Measurements from ENCODE around the gene GALNT18.

GALNT18 gene

GRCh38 chr11:11416502-11416901 lies 205.3 kb downstream of the GALNT18 start:
- no peaks in the 10 kb centered on the region for H3K27me3 ChIP-seq (ENCODE audit: insufficient read depth, low read depth)
- peaks cover 19% of the 10 kb centered on the region for H3K4me1 ChIP-seq (ENCODE audit: low read depth, poor library complexity, severe bottlenecking)
- H3K9ac ChIP-seq, result no peak overlapping the region
- H3K36me3 ChIP-seq (ENCODE audit: insufficient read depth), result no peaks in the 10 kb centered on the region
- H3K4me3 ChIP-seq (IDR thresholded peaks at IDR 0.05; ENCODE audit: insufficient read depth, low read depth, low read length), result no peak overlapping the region
- no peak overlapping the region for H2AFZ ChIP-seq (ENCODE audit: low read depth)
- no peaks in the 10 kb centered on the region for H3K79me2 ChIP-seq (ENCODE audit: insufficient read depth, low read depth)
- H3K4me2 ChIP-seq, result peak overlapping the region; percentile 74
- no peaks in the 10 kb centered on the region for H4K20me1 ChIP-seq (ENCODE audit: insufficient read depth)
- TF ChIP-seq, protein P1, sequence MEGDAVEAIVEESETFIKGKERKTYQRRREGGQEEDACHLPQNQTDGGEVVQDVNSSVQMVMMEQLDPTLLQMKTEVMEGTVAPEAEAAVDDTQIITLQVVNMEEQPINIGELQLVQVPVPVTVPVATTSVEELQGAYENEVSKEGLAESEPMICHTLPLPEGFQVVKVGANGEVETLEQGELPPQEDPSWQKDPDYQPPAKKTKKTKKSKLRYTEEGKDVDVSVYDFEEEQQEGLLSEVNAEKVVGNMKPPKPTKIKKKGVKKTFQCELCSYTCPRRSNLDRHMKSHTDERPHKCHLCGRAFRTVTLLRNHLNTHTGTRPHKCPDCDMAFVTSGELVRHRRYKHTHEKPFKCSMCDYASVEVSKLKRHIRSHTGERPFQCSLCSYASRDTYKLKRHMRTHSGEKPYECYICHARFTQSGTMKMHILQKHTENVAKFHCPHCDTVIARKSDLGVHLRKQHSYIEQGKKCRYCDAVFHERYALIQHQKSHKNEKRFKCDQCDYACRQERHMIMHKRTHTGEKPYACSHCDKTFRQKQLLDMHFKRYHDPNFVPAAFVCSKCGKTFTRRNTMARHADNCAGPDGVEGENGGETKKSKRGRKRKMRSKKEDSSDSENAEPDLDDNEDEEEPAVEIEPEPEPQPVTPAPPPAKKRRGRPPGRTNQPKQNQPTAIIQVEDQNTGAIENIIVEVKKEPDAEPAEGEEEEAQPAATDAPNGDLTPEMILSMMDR (conservative IDR thresholded peaks at IDR 0.05; ENCODE audit: low read depth, low read length), result no peak
- H3K27ac ChIP-seq, result no peak overlapping the region

DNA sequence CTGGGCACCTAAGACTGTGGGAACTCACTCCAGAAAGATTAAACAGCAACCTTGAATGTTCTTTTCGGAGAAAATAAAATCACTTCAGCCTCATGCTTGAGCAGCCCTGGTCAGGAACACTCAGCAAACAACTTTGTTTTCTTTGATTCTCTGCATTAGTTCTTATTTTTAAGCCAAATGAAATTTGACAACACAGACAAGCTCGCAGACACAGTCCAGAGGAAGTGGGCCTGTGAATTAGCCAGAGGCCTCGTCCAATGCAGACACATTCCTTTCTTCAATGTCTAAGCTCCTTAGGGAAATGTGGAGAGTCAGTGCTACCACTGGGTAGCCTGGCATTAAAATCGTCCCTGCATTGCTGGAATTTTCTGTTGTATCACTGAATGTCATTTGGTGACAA lies 205.9 kb downstream of the GALNT18 start:
- Histone ChIP-seq H3K36me3 (ENCODE audit: insufficient read depth) (no peaks in the 10 kb centered on the region), H3K4me1 (ENCODE audit: low read depth, poor library complexity, severe bottlenecking) (peaks cover 19% of the 10 kb centered on the region), H3K79me2 (ENCODE audit: insufficient read depth, low read depth) (no peaks in the 10 kb centered on the region), H3K4me2 (no peak overlapping the region), H3K9ac (no peak overlapping the region), H3K27ac (no peak overlapping the region), H2AFZ (ENCODE audit: low read depth) (no peak overlapping the region), H3K27me3 (ENCODE audit: insufficient read depth, low read depth) (no peaks in the 10 kb centered on the region), H3K4me3 (IDR thresholded peaks at IDR 0.05; ENCODE audit: insufficient read depth, low read depth, low read length) (no peak overlapping the region), H4K20me1 (ENCODE audit: insufficient read depth) (no peaks in the 10 kb centered on the region)
- TF ChIP-seq, protein P1 (conservative IDR thresholded peaks at IDR 0.05; ENCODE audit: low read depth, low read length), result no peak

- no peak overlapping the region for H3K9ac ChIP-seq
- H3K4me1 ChIP-seq (ENCODE audit: low read depth, poor library complexity, severe bottlenecking), result peaks cover 19% of the 10 kb centered on the region
- H3K27ac ChIP-seq, result no peak overlapping the region
- TF ChIP-seq, protein P1 (conservative IDR thresholded peaks at IDR 0.05; ENCODE audit: low read depth, low read length), result no peak
- H3K27me3 ChIP-seq (ENCODE audit: insufficient read depth, low read depth), result no peaks in the 10 kb centered on the region
- H4K20me1 ChIP-seq (ENCODE audit: insufficient read depth), result no peaks in the 10 kb centered on the region
- no peaks in the 10 kb centered on the region for H3K36me3 ChIP-seq (ENCODE audit: insufficient read depth)
- no peak overlapping the region for H2AFZ ChIP-seq (ENCODE audit: low read depth)
- no peak overlapping the region for H3K4me2 ChIP-seq
- H3K4me3 ChIP-seq (IDR thresholded peaks at IDR 0.05; ENCODE audit: insufficient read depth, low read depth, low read length), result no peak overlapping the region
- H3K79me2 ChIP-seq (ENCODE audit: insufficient read depth, low read depth), result no peaks in the 10 kb centered on the region
Observed at GRCh38 chr11:11414996-11415395, 206.8 kb downstream of the GALNT18 start.

- Histone ChIP-seq H3K4me3 (IDR thresholded peaks at IDR 0.05; ENCODE audit: insufficient read depth, low read depth, low read length) (no peak overlapping the region), H3K36me3 (ENCODE audit: insufficient read depth) (no peaks in the 10 kb centered on the region), H3K79me2 (ENCODE audit: insufficient read depth, low read depth) (no peaks in the 10 kb centered on the region), H3K9ac (no peak overlapping the region), H4K20me1 (ENCODE audit: insufficient read depth) (no peaks in the 10 kb centered on the region), H2AFZ (ENCODE audit: low read depth) (no peak overlapping the region), H3K27me3 (ENCODE audit: insufficient read depth, low read depth) (no peaks in the 10 kb centered on the region), H3K27ac (no peak overlapping the region), H3K4me1 (ENCODE audit: low read depth, poor library complexity, severe bottlenecking) (peaks cover 19% of the 10 kb centered on the region), H3K4me2 (no peak overlapping the region)
- TF ChIP-seq, protein P1 (conservative IDR thresholded peaks at IDR 0.05; ENCODE audit: low read depth, low read length), result no peak
Observed at GRCh38 chr11:11413776-11414175, 208.0 kb downstream of the GALNT18 start.

Data from KMS-11 (cell line).